H1 (cell line): Measurements from ENCODE around the gene SHC3. TPM values are rescaled to one million over a fixed set of nuclear protein-coding genes. Genes with fewer than 3 reads are reported as not detected.

Source experiments
- CTCF ChIA-PET: fragments of 300-600 bp; sonication (Branson Sonifier 250); formaldehyde crosslinking; loops from one replicate; lab custom pipeline; 2021; ENCODE audit not compliant: partially characterized antibody; lab: Charles Lee
- POLR2A ChIA-PET: fragments of 300-600 bp; sonication (Branson Sonifier 250); formaldehyde crosslinking; loops from one replicate; lab custom pipeline; 2021; ENCODE audit warnings: inconsistent platforms; ENCODE audit not compliant: partially characterized antibody; lab: Charles Lee
- DNase-seq, 2 experiments: peaks; one replicate each; pipeline versions ENCODE4 v3.0.0 to v3.0.0-alpha.2; 2010 to 2022; ENCODE audit warnings: low spot score in 2 of 2, low read depth in 1 of 2, mixed read lengths in 1 of 2
- FAIRE-seq: peaks from 2 replicates; lab custom pipeline; 2011; peaks lifted over from hg19 to GRCh38; lab: Jason Lieb, UNC
- H2AFZ ChIP-seq: 2 replicates; pipeline ENCODE4 v1.8.1; 2012; ENCODE audit warnings: low read length, inconsistent platforms
- H2AK5ac ChIP-seq: 2 replicates; pipeline ENCODE4 v1.6.1; 2013; ENCODE audit warnings: low read depth, low read length
- H2BK120ac ChIP-seq: replicated peaks from 2 replicates; pipeline ENCODE3; 2013; ENCODE audit warnings: low read depth, low read length, inconsistent platforms
- H2BK12ac ChIP-seq: 2 replicates; pipeline ENCODE4 v1.6.1; 2013; ENCODE audit warnings: low read depth, low read length
- H2BK15ac ChIP-seq: 2 replicates; pipeline ENCODE4 v1.6.1; 2013; ENCODE audit warnings: low read length
- H2BK20ac ChIP-seq: 2 replicates; pipeline ENCODE4 v1.6.1; 2013; ENCODE audit warnings: low read length
- H2BK5ac ChIP-seq: 2 replicates; pipeline ENCODE4 v1.6.1; 2013; ENCODE audit warnings: low read depth, low read length
- H3K14ac ChIP-seq: 2 replicates; pipeline ENCODE4 v1.6.1; 2013; ENCODE audit warnings: inconsistent platforms; ENCODE audit not compliant: insufficient read length
- H3K18ac ChIP-seq: 2 replicates; pipeline ENCODE4 v1.6.1; 2013; ENCODE audit warnings: low read length; ENCODE audit errors: extremely low read depth
- H3K23ac ChIP-seq: 2 replicates; pipeline ENCODE4 v1.6.1; 2013; ENCODE audit warnings: inconsistent platforms; ENCODE audit not compliant: insufficient read length
- H3K23me2 ChIP-seq: 2 replicates; pipeline ENCODE4 v1.6.1; 2013; ENCODE audit warnings: low read depth, low read length
- H3K27ac ChIP-seq: 2 replicates; pipeline ENCODE4 v1.6.1; 2011; ENCODE audit warnings: low read depth, low read length, inconsistent platforms
- H3K27me3 ChIP-seq, 4 experiments: replicated peaks in 1 of 4; 1 replicate in 1 of 4; 2 replicates in 3 of 4; pipeline versions ENCODE4 v1.6.1 to v1.8.1; 2011 to 2013; ENCODE audit warnings: low read length in 3 of 4, mild to moderate bottlenecking in 3 of 4, inconsistent platforms in 2 of 4, mixed read lengths in 2 of 4, moderate library complexity in 1 of 4; ENCODE audit not compliant: control insufficient read depth in 3 of 4, insufficient read depth in 3 of 4; ENCODE audit errors: extremely low read depth in 1 of 4
- H3K36me3 ChIP-seq, 4 experiments: 2 replicates each; pipeline versions ENCODE4 v1.6.1 to v1.8.1; 2011 to 2013; ENCODE audit warnings: mild to moderate bottlenecking in 4 of 4, low read length in 3 of 4, moderate library complexity in 2 of 4, control low read depth in 1 of 4, inconsistent platforms in 1 of 4; ENCODE audit not compliant: insufficient read depth in 4 of 4, control insufficient read depth in 2 of 4
- H3K4ac ChIP-seq: replicated peaks from 2 replicates; pipeline ENCODE3; 2013; ENCODE audit warnings: low read length, low read depth, mixed read lengths, inconsistent platforms; ENCODE audit not compliant: insufficient read length
- H3K4me1 ChIP-seq, 4 experiments: replicated peaks in 1 of 4; 1 replicate in 1 of 4; 2 replicates in 3 of 4; pipeline versions ENCODE4 v1.6.1 to v1.8.1; 2011 to 2013; ENCODE audit warnings: low read length in 3 of 4, inconsistent platforms in 2 of 4, mixed read lengths in 1 of 4; ENCODE audit not compliant: insufficient read depth in 4 of 4, control insufficient read depth in 3 of 4
- H3K4me2 ChIP-seq, 2 experiments: 2 replicates each; pipeline versions ENCODE4 v1.6.1 to v1.8.1; 2011 to 2013; ENCODE audit warnings: low read depth in 2 of 2, low read length in 2 of 2, control low read depth in 1 of 2, inconsistent platforms in 1 of 2, mild to moderate bottlenecking in 1 of 2; ENCODE audit not compliant: insufficient read depth in 1 of 2
- H3K4me3 ChIP-seq, 4 experiments: fragments of 200-600, 300-600 bp in 1 of 4; sonication (generic), shearing (Covaris generic), sonication (Bioruptor Twin) in 1 of 4; 2 replicates each; pipeline versions ENCODE4 v1.5.1 to v1.8.1; 2011 to 2016; ENCODE audit warnings: low read length in 4 of 4, low read depth in 3 of 4, control low read depth in 2 of 4, inconsistent platforms in 2 of 4, mild to moderate bottlenecking in 2 of 4, mixed read lengths in 1 of 4, moderate library complexity in 1 of 4; ENCODE audit not compliant: insufficient read depth in 2 of 4; ENCODE audit errors: extremely low read depth in 1 of 4
- H3K56ac ChIP-seq: replicated peaks from 2 replicates; pipeline ENCODE3; 2013; ENCODE audit warnings: low read depth, mild to moderate bottlenecking, mixed read lengths, low read length, inconsistent platforms; ENCODE audit not compliant: insufficient read length
- H3K79me1 ChIP-seq: 2 replicates; pipeline ENCODE4 v1.6.1; 2013; ENCODE audit warnings: low read depth, low read length, control low read depth
- H3K79me2 ChIP-seq, 2 experiments: 2 replicates each; pipeline versions ENCODE4 v1.6.1 to v1.8.1; 2012 to 2013; ENCODE audit warnings: low read length in 2 of 2, mild to moderate bottlenecking in 2 of 2, inconsistent platforms in 1 of 2; ENCODE audit not compliant: insufficient read depth in 2 of 2, control insufficient read depth in 1 of 2
- H3K9ac ChIP-seq, 4 experiments: replicated peaks in 1 of 4; 1 replicate in 1 of 4; 2 replicates in 3 of 4; pipeline versions ENCODE4 v1.6.1 to v1.8.1; 2011 to 2013; ENCODE audit warnings: low read depth in 3 of 4, low read length in 3 of 4, control low read depth in 2 of 4, mild to moderate bottlenecking in 2 of 4, moderate library complexity in 2 of 4, inconsistent platforms in 1 of 4; ENCODE audit errors: extremely low read depth in 1 of 4
- H3K9me3 ChIP-seq, 2 experiments: 2 replicates each; pipeline versions ENCODE4 v1.6.1 to v1.8.1; 2012 to 2013; ENCODE audit warnings: mild to moderate bottlenecking in 2 of 2, moderate library complexity in 2 of 2, control low read depth in 1 of 2, inconsistent platforms in 1 of 2, low read depth in 1 of 2, low read length in 1 of 2, mixed read lengths in 1 of 2; ENCODE audit not compliant: insufficient read depth in 2 of 2
- H4K20me1 ChIP-seq, 2 experiments: replicated peaks in 1 of 2; 2 replicates each; pipeline versions ENCODE3 to v1.8.1; 2011 to 2013; ENCODE audit warnings: inconsistent platforms in 2 of 2, low read length in 2 of 2, mild to moderate bottlenecking in 1 of 2; ENCODE audit not compliant: insufficient read depth in 2 of 2, control insufficient read depth in 1 of 2
- H4K5ac ChIP-seq: 2 replicates; pipeline ENCODE4 v1.6.1; 2013; ENCODE audit warnings: low read length, low read depth, mixed read lengths, inconsistent platforms; ENCODE audit not compliant: insufficient read length
- H4K8ac ChIP-seq: 2 replicates; pipeline ENCODE4 v1.8.0; 2013; ENCODE audit warnings: mild to moderate bottlenecking, moderate library complexity, low read length, inconsistent platforms; ENCODE audit not compliant: insufficient read depth; ENCODE audit errors: extremely low read depth
- H4K91ac ChIP-seq: replicated peaks from 2 replicates; pipeline ENCODE3; 2013; ENCODE audit warnings: low read length, mixed read lengths, inconsistent platforms; ENCODE audit not compliant: insufficient read length
- JUND ChIP-seq: IDR thresholded peaks from 2 replicates; pipeline ENCODE4 v1.6.1; 2011; ENCODE audit warnings: mild to moderate bottlenecking, improper control_type of control experiment, low read length
- NANOG ChIP-seq: IDR thresholded peaks from 2 replicates; pipeline ENCODE4 v1.6.1; 2011; ENCODE audit warnings: low read length, low read depth, mild to moderate bottlenecking, inconsistent platforms; ENCODE audit not compliant: insufficient read depth, poor library complexity, severe bottlenecking
- RBBP5 ChIP-seq: IDR thresholded peaks from 2 replicates; pipeline ENCODE4 v1.7.1; 2012; ENCODE audit warnings: low read depth, mild to moderate bottlenecking, inconsistent platforms, low read length, moderate library complexity, borderline replicate concordance
- SIN3A ChIP-seq, 2 experiments: IDR thresholded peaks in 1 of 2; conservative IDR thresholded peaks in 1 of 2; 2 replicates each; pipeline ENCODE4 v1.6.1; 2011 to 2012; ENCODE audit warnings: low read length in 2 of 2, improper control_type of control experiment in 1 of 2, low read depth in 1 of 2, mild to moderate bottlenecking in 1 of 2
- WGBS, 2 experiments: shearing (Covaris generic) in 1 of 2; methylation state at CpG; one replicate each; pipeline versions ENCODE4 v1.1.6 to v1.1.7; 2013 to 2015; ENCODE audit warnings: low lambda C conversion rate in 2 of 2, mixed read lengths in 2 of 2, inconsistent platforms in 1 of 2, low coverage in 1 of 2, missing lambda C conversion rate in 1 of 2; ENCODE audit not compliant: insufficient replicate concordance in 2 of 2, insufficient coverage in 1 of 2, insufficient read length in 1 of 2; ENCODE audit errors: extremely low coverage in 1 of 2, missing lambda C conversion rate in 1 of 2; 5-methylcytosine and 5-hydroxymethylcytosine counted together
- polyA plus RNA-seq, 7 experiments: library from polyadenylated mRNA; depleted of rRNA in 3 of 7; stranded (reverse) in 5 of 7; unstranded in 2 of 7; fragments of >200 nt in 5 of 7; fragments of 200-250 nt in 2 of 7; gene quantifications; 1 replicate in 5 of 7; 2 replicates in 1 of 7; 4 replicates in 1 of 7; pipeline versions ENCODE4 v1.2.1 to v1.2.3, GENCODE V29; 2011 to 2013; ENCODE audit warnings: missing spikeins in 2 of 7, mixed read lengths in 2 of 7
- total RNA-seq: library from RNA; stranded (reverse); fragmentation: NEBNext Ultra II Directional; extraction: Animal tissue kit (Norgen Biotek cat#: 25700); gene quantifications from 2 replicates; pipeline ENCODE4 v1.2.1, GENCODE V29; 2021
- TF ChIP-seq, protein P1 (sequence below): IDR thresholded peaks from 2 replicates; pipeline ENCODE4 v1.6.1; 2012; ENCODE audit warnings: inconsistent platforms

SHC3 gene
- total and polyA plus RNA-seq, 2 of the 8 experiments (the other 6 are each of a cell fraction or from before 2014, with no cell fraction given): 1.4 to 7.1 TPM

DNA sequence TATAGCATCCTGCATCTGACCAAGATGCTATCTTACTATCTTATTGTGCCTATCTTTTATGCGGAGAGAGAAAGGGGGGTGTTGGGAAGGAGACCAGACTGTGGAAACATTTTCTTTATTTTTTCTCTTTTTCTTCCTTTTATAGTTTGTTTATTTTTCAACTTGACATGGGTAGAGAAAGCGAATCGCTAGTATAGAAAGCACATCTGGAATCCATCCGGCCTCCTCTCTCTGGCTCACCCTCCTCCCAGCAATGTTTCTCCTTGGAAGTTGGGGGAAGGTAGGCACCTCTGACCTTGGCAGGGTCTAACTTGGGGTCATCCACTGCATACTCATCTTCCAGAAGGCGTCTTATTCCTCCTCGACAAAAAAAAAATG is 183.4 kb downstream of the SHC3 start:
- Histone ChIP-seq H3K4me3 (no peak overlapping the region), H4K5ac (no peak overlapping the region), H3K4me2 (no peak overlapping the region), H3K9ac (no peak overlapping the region), H3K79me2 (0 out of 4 replicates have a peak, but pooled peaks cover 0 to 4% of the 10 kb centered on the region in 2 experiments), H2BK12ac (no peak overlapping the region), H2BK20ac (no peak overlapping the region), H2BK15ac (no peak overlapping the region), H3K23me2 (peaks cover 11% of the 10 kb centered on the region), H3K27ac (no peak overlapping the region), H4K8ac (no peak overlapping the region), H3K23ac (no peak overlapping the region), H3K4ac (no peak overlapping the region), H2AK5ac (no peak overlapping the region), H3K14ac (no peak overlapping the region), H3K79me1 (no peaks in the 10 kb centered on the region), H3K56ac (no peak overlapping the region), H4K91ac (no peak overlapping the region), H3K4me1 (peaks cover 0 to 5% (median under 1%) of the 10 kb centered on the region in 4 experiments; a peak in 3 of 7 replicates), H2AFZ (no peak overlapping the region), H4K20me1 (peaks cover 3 to 4% of the 10 kb centered on the region in 2 experiments), H2BK120ac (no peak overlapping the region), H3K27me3 (no peaks in the 10 kb centered on the region; a peak in 2 of 7 replicates), H3K36me3 (no peaks in the 10 kb centered on the region; a peak in 1 of 8 replicates), H3K18ac (no peak overlapping the region), H3K9me3 (no peaks in the 10 kb centered on the region), H2BK5ac (no peak overlapping the region)
- POLR2A ChIA-PET: interaction anchor here (1.9 kb wide), 1 partner anchor 10 kb away, joined by 4 read pairs; no protein-coding TSS in a partner anchor
- FAIRE-seq (no peak), DNase-seq (no peak)
- 86% methylated on average over 6 of the region's 6 CpGs; no CpG with 5 or more reads in 1 of the 2 experiments for WGBS, 2 experiments
- CTCF ChIA-PET: no interaction called here
- TF ChIP-seq SIN3A (conservative IDR thresholded peaks at IDR 0.05 in 1 of 2, IDR thresholded peaks at IDR 0.05 in 1 of 2; ENCODE audit: low read depth in 1 of 2, low read length in 2 of 2) (no peak), NANOG (no peak), JUND (no peak), RBBP5 (no peak)
- TF ChIP-seq, protein P1, sequence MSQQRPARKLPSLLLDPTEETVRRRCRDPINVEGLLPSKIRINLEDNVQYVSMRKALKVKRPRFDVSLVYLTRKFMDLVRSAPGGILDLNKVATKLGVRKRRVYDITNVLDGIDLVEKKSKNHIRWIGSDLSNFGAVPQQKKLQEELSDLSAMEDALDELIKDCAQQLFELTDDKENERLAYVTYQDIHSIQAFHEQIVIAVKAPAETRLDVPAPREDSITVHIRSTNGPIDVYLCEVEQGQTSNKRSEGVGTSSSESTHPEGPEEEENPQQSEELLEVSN: no peak
